ENCODE measurements around the gene LRP5.

The LRP5 gene

DNA sequence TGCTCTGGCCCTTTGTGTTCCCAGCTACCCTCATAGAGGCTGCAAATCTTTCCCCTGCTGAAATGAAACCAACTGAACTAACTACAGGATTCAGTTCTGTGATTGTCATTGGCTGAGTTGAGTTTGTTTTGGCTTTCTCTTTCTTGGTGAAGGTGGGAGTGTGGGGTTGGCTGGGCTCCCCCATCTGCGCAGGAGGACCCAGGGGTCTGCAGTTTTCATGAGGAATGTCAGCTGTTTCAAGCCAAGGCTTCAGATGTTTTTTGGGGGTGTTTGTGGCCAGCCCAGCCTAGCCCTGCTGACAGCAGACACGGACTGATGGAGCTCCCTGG lies 34.0 kb downstream of the LRP5 start:
- no peak overlapping the region for H3K4me3 ChIP-seq (ENCODE audit: low read length)
- TF ChIP-seq, protein P1, sequence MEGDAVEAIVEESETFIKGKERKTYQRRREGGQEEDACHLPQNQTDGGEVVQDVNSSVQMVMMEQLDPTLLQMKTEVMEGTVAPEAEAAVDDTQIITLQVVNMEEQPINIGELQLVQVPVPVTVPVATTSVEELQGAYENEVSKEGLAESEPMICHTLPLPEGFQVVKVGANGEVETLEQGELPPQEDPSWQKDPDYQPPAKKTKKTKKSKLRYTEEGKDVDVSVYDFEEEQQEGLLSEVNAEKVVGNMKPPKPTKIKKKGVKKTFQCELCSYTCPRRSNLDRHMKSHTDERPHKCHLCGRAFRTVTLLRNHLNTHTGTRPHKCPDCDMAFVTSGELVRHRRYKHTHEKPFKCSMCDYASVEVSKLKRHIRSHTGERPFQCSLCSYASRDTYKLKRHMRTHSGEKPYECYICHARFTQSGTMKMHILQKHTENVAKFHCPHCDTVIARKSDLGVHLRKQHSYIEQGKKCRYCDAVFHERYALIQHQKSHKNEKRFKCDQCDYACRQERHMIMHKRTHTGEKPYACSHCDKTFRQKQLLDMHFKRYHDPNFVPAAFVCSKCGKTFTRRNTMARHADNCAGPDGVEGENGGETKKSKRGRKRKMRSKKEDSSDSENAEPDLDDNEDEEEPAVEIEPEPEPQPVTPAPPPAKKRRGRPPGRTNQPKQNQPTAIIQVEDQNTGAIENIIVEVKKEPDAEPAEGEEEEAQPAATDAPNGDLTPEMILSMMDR (IDR thresholded peaks at IDR 0.05; ENCODE audit: insufficient read depth, low read depth, low read length, missing control alignments): no peak
- no peak for DNase-seq (ENCODE audit: low read depth)

DNA sequence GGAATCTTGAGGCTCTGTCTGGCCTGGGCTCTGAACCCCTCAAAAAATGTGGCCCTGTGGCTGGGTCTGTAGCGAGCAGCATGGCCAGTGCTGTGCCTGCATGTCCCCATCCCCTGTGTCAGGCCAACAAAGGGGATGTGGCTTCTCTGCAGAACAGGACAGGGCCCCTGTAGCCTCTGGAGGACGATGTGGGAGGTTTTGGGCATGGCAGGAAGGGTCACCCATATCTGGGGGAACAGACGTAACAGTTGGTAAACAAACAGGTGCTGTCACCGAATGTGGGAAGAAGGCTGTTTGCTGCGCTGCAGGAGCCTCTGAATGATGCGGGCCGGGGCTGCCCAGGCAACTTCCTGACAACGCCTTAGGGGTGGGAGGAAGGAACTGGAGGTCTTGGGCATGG lies 35.0 kb downstream of the LRP5 start:
- TF ChIP-seq, protein P1 (IDR thresholded peaks at IDR 0.05; ENCODE audit: insufficient read depth, low read depth, low read length, missing control alignments): no peak
- H3K4me3 ChIP-seq (ENCODE audit: low read length): no peak overlapping the region
- DNase-seq (ENCODE audit: low read depth): no peak

DNA sequence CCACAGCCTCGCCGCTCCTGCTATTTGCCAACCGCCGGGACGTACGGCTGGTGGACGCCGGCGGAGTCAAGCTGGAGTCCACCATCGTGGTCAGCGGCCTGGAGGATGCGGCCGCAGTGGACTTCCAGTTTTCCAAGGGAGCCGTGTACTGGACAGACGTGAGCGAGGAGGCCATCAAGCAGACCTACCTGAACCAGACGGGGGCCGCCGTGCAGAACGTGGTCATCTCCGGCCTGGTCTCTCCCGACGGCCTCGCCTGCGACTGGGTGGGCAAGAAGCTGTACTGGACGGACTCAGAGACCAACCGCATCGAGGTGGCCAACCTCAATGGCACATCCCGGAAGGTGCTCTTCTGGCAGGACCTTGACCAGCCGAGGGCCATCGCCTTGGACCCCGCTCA lies 35.5 kb downstream of the LRP5 start:
- TF ChIP-seq, protein P1 (IDR thresholded peaks at IDR 0.05; ENCODE audit: insufficient read depth, low read depth, low read length, missing control alignments): no peak
- DNase-seq (ENCODE audit: low read depth): no peak
- H3K4me3 ChIP-seq (ENCODE audit: low read length): no peak overlapping the region

DNA sequence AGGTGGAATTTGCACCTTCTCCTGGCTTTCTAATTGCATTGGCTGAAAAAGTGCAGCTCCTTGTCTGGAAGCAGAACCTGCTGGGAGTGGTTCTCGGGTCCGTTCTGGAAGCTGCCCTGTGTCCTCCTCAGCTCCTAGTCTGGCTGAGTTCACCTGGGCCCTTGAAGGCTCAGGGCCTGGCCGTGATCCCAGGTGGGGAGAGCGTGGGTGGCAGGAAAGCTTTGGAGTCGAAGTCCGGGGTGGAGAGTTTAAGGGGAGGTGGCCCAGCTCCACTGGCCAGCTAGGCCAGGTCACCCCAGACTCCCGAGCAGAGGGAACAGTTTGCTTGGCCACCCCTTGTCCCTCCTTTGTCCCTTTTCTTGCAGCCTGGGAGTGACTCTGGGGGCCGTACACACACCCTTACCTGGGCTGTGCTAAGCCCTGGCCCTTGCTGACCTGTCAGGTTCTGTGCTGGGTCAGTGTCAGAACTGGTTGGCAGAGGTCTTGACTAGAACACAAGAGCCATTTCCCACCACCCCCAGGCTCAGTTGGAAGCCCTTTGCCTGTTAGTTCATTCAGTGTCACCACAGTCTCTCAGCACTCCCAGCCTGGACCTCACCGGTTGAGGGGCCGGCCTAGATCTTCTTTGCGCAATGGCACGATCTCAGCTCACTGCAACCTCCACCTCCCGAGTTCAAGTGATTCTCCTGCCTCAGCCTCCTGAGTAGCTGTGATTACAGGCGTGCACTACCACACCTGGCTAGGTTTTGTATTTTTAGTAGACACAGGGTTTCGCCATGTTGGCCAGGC lies 37.3 kb downstream of the LRP5 start:
- H3K4me3 ChIP-seq (ENCODE audit: low read length): no peak overlapping the region
- TF ChIP-seq, protein P1 (IDR thresholded peaks at IDR 0.05; ENCODE audit: insufficient read depth, low read depth, low read length, missing control alignments): no peak
- DNase-seq (ENCODE audit: low read depth): no peak

DNA sequence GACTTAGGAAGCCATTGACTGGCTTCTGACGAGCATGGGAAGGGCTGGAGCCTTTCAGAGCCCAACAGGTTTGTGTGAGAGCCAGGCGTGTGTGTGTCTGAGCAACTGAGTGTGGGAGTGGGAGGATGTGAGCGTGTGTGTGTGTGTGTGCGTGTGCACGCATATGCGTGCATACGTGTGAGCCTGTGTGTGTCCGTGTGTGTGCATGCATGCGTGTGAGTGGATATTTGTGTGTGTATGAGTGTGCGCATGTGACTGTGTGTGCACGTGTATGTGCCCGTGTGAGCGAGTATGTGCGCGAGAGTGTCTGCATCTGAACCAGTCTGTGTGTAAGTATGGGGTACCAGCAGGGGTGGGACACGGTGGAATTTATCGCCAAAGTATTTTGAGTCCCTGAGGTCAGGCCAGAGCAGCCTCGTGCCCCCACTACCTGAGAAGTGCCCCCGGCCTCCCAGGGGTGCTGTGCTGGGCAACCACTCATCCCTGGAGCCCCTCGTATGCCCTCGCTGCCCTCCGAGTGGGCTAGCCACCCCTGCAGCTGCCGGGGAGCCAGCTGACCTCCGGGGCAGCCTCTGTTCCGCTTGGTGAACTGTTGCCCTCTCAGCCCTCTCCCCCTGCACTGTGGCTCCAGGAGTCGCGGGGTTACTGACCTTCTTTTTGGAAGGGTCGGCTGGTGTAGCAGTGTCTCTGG lies 38.5 kb downstream of the LRP5 start:
- no peak for DNase-seq (ENCODE audit: low read depth)
- no peak overlapping the region for H3K4me3 ChIP-seq (ENCODE audit: low read length)
- TF ChIP-seq, protein P1 (IDR thresholded peaks at IDR 0.05; ENCODE audit: insufficient read depth, low read depth, low read length, missing control alignments): no peak

DNA sequence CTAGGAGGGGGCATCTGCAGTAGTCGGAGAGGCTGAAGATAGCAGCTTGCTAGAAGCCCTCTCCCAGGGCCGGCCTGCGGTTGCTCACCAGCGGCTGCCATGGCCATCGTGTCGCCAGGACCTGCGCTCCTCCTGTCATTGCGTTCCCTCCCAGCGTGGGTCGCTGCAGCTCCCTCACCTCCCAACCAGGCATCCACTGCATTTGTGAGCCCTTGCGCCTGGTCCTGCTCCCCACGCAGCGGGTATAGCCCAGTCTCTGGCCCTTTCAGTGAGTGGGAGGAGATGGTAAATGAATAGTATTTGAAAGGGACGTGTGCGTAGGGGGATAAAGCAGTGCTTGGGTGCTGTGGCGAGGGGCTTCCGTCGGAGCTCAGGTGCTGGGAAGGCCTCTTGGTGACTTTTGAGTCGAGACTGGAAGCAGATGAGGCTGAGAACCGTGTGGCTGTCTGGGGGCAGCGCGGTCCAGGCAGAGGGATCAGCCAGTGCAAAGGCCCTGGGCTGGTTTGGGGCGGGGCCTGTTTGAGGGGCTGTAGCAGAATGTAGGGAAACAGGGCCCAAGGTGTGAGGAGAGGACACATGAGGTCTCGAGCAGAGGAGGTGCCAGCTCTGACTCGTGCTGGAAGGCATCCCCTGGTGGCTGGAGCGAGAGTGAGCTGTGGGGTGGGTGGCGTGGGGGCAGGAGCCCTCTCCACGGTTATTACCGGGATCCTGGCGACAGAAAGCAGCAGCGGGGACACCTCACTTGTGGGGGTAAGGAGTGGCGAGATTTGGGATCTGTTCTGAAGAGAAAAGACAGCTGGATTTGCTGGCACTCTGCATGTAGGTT lies 39.3 kb downstream of the LRP5 start:
- TF ChIP-seq, protein P1 (IDR thresholded peaks at IDR 0.05; ENCODE audit: insufficient read depth, low read depth, low read length, missing control alignments): no peak
- DNase-seq (ENCODE audit: low read depth): no peak
- no peak overlapping the region for H3K4me3 ChIP-seq (ENCODE audit: low read length)

Data from epithelial cell of esophagus (primary cell).